ENCODE measurements around the gene GATAD2B.

The GATAD2B gene

DNA sequence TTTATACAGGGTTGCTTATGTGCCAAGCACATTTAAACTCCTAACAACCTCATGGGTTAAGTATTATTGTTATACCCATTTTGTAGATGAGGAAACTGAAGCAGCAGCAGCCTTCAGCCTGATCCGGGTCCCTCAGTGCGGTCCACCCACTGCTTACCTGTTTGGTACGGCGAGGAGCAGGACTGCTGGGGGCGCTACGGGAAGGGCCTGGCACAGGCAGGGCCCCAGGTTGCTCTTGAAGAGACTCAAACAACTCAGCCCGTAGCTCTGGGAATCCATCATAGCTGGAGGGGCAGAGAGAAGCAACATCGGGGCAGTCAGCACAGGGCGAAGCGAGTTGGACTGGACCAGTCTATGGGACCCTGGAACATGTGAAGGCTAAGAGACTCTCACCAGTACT is 14.6 kb upstream of the GATAD2B start:
- TF ChIP-seq, protein P1, sequence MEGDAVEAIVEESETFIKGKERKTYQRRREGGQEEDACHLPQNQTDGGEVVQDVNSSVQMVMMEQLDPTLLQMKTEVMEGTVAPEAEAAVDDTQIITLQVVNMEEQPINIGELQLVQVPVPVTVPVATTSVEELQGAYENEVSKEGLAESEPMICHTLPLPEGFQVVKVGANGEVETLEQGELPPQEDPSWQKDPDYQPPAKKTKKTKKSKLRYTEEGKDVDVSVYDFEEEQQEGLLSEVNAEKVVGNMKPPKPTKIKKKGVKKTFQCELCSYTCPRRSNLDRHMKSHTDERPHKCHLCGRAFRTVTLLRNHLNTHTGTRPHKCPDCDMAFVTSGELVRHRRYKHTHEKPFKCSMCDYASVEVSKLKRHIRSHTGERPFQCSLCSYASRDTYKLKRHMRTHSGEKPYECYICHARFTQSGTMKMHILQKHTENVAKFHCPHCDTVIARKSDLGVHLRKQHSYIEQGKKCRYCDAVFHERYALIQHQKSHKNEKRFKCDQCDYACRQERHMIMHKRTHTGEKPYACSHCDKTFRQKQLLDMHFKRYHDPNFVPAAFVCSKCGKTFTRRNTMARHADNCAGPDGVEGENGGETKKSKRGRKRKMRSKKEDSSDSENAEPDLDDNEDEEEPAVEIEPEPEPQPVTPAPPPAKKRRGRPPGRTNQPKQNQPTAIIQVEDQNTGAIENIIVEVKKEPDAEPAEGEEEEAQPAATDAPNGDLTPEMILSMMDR (IDR thresholded peaks at IDR 0.05; ENCODE audit: low read depth, low read length, missing control alignments) = no peak
- H3K4me3 ChIP-seq (ENCODE audit: low read depth, low read length) = no peak overlapping the region
- DNase-seq (ENCODE audit: low read depth) = no peak
- in situ Hi-C loops (cut with HindIII; ENCODE audit: low sequenced_read_pairs) = no loop called here

- H3K4me3 ChIP-seq (ENCODE audit: low read depth, low read length) = no peak overlapping the region
- TF ChIP-seq, protein P1 (IDR thresholded peaks at IDR 0.05; ENCODE audit: low read depth, low read length, missing control alignments) = no peak
- DNase-seq (ENCODE audit: low read depth) = no peak
- in situ Hi-C loops (cut with HindIII; ENCODE audit: low sequenced_read_pairs) = no loop called here
Measured at GRCh38 chr1:153936011-153936802, 13.4 kb upstream of the GATAD2B start.

DNA sequence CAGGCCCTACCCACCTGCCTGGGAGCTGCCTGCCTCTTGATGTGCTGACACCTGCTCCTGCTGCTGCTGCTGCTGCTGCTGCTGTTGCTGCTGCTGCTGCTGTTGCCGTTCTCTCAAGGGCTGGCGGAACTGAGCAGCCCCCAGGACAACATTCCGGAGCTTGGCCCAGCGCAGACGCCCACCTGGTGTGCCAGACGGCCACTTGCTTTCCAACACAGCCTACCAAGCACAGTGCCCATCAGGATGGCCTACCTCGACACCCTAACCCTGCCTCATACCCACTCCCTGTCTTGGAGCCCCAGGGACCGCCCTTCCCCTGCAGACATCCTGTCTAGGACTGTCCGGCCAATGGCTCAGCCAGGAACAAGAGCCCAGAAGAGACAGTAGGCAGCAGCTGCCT is 12.0 kb upstream of the GATAD2B start:
- DNase-seq (ENCODE audit: low read depth) = no peak
- in situ Hi-C loops (cut with HindIII; ENCODE audit: low sequenced_read_pairs) = no loop called here
- H3K4me3 ChIP-seq (ENCODE audit: low read depth, low read length) = no peak overlapping the region
- TF ChIP-seq, protein P1 (IDR thresholded peaks at IDR 0.05; ENCODE audit: low read depth, low read length, missing control alignments) = no peak

DNA sequence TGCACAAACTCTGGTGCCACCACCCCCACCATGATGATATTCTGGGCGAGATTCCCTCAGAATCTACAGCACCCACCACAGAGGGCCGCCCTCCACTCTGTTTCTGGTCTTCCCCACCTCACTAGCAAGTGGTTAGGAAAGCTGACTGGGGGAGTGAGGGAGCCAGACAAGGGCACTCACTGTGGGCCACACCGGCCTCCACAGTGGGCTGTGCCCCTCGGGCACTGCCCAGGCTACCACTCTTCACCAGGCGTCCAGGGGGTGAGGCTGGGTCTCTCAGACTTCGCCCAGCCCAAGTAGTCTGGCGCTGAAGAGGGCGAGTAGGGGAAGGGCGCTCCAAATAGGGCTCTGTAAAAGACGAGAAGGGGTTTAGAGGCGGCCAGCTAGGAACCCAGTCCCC is 11.2 kb upstream of the GATAD2B start:
- no peak overlapping the region for H3K4me3 ChIP-seq (ENCODE audit: low read depth, low read length)
- TF ChIP-seq, protein P1 (IDR thresholded peaks at IDR 0.05; ENCODE audit: low read depth, low read length, missing control alignments) = no peak
- in situ Hi-C loops (cut with HindIII; ENCODE audit: low sequenced_read_pairs) = no loop called here
- DNase-seq (ENCODE audit: low read depth) = no peak

DNA sequence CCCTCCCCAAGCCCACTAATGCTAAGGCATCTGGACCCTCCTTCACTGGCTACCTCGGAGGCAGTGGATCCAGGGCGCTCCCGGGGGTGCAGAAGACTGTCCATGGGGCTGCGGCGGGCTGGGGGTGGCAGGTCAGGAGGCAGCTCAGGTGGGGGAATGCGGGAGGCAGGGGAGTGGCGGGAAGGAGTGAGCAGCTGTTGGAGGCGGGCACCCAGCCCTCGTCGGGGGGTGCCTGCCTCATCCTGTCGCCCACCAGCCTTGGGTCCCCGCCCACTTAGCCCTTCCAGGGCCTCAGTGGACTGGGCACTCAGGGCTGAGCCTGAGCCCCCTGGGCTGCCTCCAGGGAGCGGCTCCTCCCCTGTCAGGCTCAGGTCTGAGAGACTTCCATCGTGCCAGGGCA is 10.7 kb upstream of the GATAD2B start:
- TF ChIP-seq, protein P1 (IDR thresholded peaks at IDR 0.05; ENCODE audit: low read depth, low read length, missing control alignments) = no peak
- no peak for DNase-seq (ENCODE audit: low read depth)
- no peak overlapping the region for H3K4me3 ChIP-seq (ENCODE audit: low read depth, low read length)
- in situ Hi-C loops (cut with HindIII; ENCODE audit: low sequenced_read_pairs) = no loop called here

GRCh38 chr1:153932156-153933131 is 9.7 kb upstream of the GATAD2B start:
- no peak for DNase-seq (ENCODE audit: low read depth)
- no peak overlapping the region for H3K4me3 ChIP-seq (ENCODE audit: low read depth, low read length)
- in situ Hi-C loops (cut with HindIII; ENCODE audit: low sequenced_read_pairs) = no loop called here
- TF ChIP-seq, protein P1 (IDR thresholded peaks at IDR 0.05; ENCODE audit: low read depth, low read length, missing control alignments) = no peak
